GM23248 (cell line): ENCODE data around the gene FMO1. TPM values are rescaled to one million over a fixed set of nuclear protein-coding genes. Genes with fewer than 3 reads are reported as not detected.
"Not testable (repeated sequence)": the region's sequence is repeated elsewhere in the genome, so short reads cannot be mapped to it uniquely, and the experiment has no call there.

Experiments used
- DNase-seq: peaks from one replicate; pipeline ENCODE4 v3.0.0-alpha.2; 2015
- H2AFZ ChIP-seq: fragments of 200-600 bp; sonication (generic); 2 replicates; pipeline ENCODE4 v1.6.1; 2016; ENCODE audit warnings: antibody characterized with exemption
- H3F3A ChIP-seq: fragments of 200-600 bp; sonication (generic); 2 replicates; pipeline ENCODE4 v1.6.1; 2016; ENCODE audit warnings: mild to moderate bottlenecking, antibody characterized with exemption, mixed run types; ENCODE audit not compliant: insufficient read depth
- H3K27ac ChIP-seq: fragments of 200-600 bp; sonication (generic); 2 replicates; pipeline ENCODE4 v1.5.1; 2016; ENCODE audit warnings: mild to moderate bottlenecking
- H3K27me3 ChIP-seq: fragments of 200-600 bp; sonication (generic); replicated peaks from 2 replicates; pipeline ENCODE4 v1.6.1; 2016; ENCODE audit warnings: mild to moderate bottlenecking; ENCODE audit not compliant: insufficient read depth
- H3K36me3 ChIP-seq: fragments of 200-600 bp; sonication (generic); 2 replicates; pipeline ENCODE4 v1.6.1; 2016; ENCODE audit warnings: low read depth, mild to moderate bottlenecking
- H3K4me1 ChIP-seq: fragments of 200-600 bp; sonication (generic); 2 replicates; pipeline ENCODE4 v1.6.1; 2016; ENCODE audit warnings: mild to moderate bottlenecking; ENCODE audit not compliant: insufficient read depth
- H3K4me2 ChIP-seq: fragments of 200-600 bp; sonication (generic); one replicate; pipeline ENCODE4 v1.6.1; 2016; ENCODE audit warnings: mild to moderate bottlenecking; ENCODE audit not compliant: unreplicated experiment
- H3K4me3 ChIP-seq: fragments of 200-600 bp; sonication (generic); 2 replicates; pipeline ENCODE4 v1.5.1; 2016; ENCODE audit warnings: mild to moderate bottlenecking
- H3K79me2 ChIP-seq: fragments of 200-600 bp; sonication (generic); 2 replicates; pipeline ENCODE4 v1.6.1; 2016; ENCODE audit warnings: mild to moderate bottlenecking; ENCODE audit not compliant: insufficient read depth
- H3K9ac ChIP-seq: fragments of 200-600 bp; sonication (generic); 2 replicates; pipeline ENCODE4 v1.6.1; 2016; ENCODE audit warnings: mild to moderate bottlenecking
- H3K9me2 ChIP-seq: fragments of 200-600 bp; sonication (generic); 2 replicates; pipeline ENCODE4 v1.6.1; 2016; ENCODE audit warnings: mixed run types, mild to moderate bottlenecking, moderate library complexity; ENCODE audit not compliant: insufficient read depth
- H3K9me3 ChIP-seq: fragments of 200-600 bp; sonication (generic); one replicate; pipeline ENCODE4 v1.6.1; 2017; ENCODE audit warnings: low read depth
- H4K20me1 ChIP-seq: fragments of 200-600 bp; sonication (generic); 2 replicates; pipeline ENCODE4 v1.6.0; 2016; ENCODE audit not compliant: insufficient read depth
- EZH2 ChIP-seq: fragments of 200-600 bp; sonication (generic); IDR thresholded peaks from 2 replicates; pipeline ENCODE4 v1.6.1; 2018; ENCODE audit warnings: antibody characterized with exemption, mild to moderate bottlenecking; ENCODE audit not compliant: insufficient read depth, poor library complexity, severe bottlenecking
- EZH2phosphoT487 ChIP-seq: fragments of 200-600 bp; sonication (generic); IDR thresholded peaks from 2 replicates; pipeline ENCODE4 v1.6.1; 2018; ENCODE audit warnings: antibody characterized with exemption, moderate library complexity, mild to moderate bottlenecking, low read depth; ENCODE audit not compliant: insufficient read depth
- WGBS, 2 experiments: methylation state at CpG; one replicate each; pipeline ENCODE4 v1.1.6; 2015 to 2017; ENCODE audit warnings: low lambda C conversion rate in 2 of 2, low coverage in 1 of 2; ENCODE audit errors: missing lambda C conversion rate in 2 of 2; 5-methylcytosine and 5-hydroxymethylcytosine counted together
- in situ Hi-C: fragments of 300-500 bp; cut with MboI; formaldehyde crosslinking; loops from 2 replicates; pipeline ENCODE4 v1.15.0; 2020
- polyA plus RNA-seq: library from polyadenylated mRNA; unstranded; fragments of >200 nt; fragmentation: Nextera tagmentation; extraction: Ambion mirVana; gene quantifications from 2 replicates; pipeline ENCODE4 v1.2.1, GENCODE V29; 2016
- total RNA-seq: library from RNA; depleted of rRNA; stranded (reverse); fragments of >200 nt; shearing (Covaris generic); gene quantifications from 2 replicates; pipeline ENCODE4 v1.2.3, GENCODE V29; 2014

FMO1 gene
- total and polyA plus RNA-seq, 2 experiments from 2014 or later = not detected

- Histone ChIP-seq H3K27me3 (peaks cover 4% of the 10 kb centered on the region; the same call in 1 of the 2 replicates), H3K4me1 (no peaks in the 10 kb centered on the region), H3K4me3 (no peak overlapping the region), H3K27ac (no peak overlapping the region), H3K79me2 (no peaks in the 10 kb centered on the region), H2AFZ (no peak overlapping the region), H3F3A (no peaks in the 10 kb centered on the region), H3K9ac (no peak overlapping the region), H4K20me1 (no peaks in the 10 kb centered on the region), H3K4me2 (no peak overlapping the region), H3K9me2 (no peaks in the 10 kb centered on the region), H3K36me3 (no peaks in the 10 kb centered on the region), H3K9me3 (no peaks in the 10 kb centered on the region)
- WGBS, 2 experiments = 29 to 33% methylated on average over 1 of the region's 1 CpG
- DNase-seq = peak; percentile 79
- in situ Hi-C loops = loop anchor here (10.0 kb wide), 1 partner anchor 142 kb away; no protein-coding TSS in a partner anchor
- TF ChIP-seq EZH2phosphoT487 (no peak), EZH2 (no peak)
These were observed 21.4 kb upstream of the FMO1 start for GRCh38 chr1:171226747-171227370.

DNA sequence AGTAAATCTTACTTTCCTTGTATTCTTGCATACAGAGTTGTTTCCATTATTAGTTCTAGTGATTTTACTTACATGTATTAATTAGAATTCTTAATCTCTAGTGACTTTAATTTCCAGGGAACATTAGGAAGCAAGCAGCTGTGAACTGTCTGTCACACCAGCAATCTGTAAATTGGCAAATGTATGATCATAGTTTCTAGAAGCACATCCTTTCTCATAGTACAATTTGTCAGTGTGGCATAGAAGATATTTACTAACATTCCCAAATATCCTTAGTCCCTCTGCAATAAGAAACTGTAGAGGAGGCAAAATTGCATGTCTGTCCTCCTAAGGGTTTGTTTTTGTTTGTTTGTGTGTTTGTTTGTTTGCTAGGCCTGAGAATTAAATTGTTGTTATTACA, 17.0 kb upstream of the FMO1 start:
- Histone ChIP-seq H3K4me2 (no peak overlapping the region), H3K4me3 (no peak overlapping the region), H3K27me3 (peaks cover 4% of the 10 kb centered on the region), H2AFZ (no peak overlapping the region), H3K9me2 (no peaks in the 10 kb centered on the region), H3K9ac (no peak overlapping the region), H3K4me1 (no peaks in the 10 kb centered on the region), H4K20me1 (no peaks in the 10 kb centered on the region), H3K36me3 (no peaks in the 10 kb centered on the region), H3F3A (no peaks in the 10 kb centered on the region), H3K9me3 (no peaks in the 10 kb centered on the region), H3K27ac (no peak overlapping the region), H3K79me2 (no peaks in the 10 kb centered on the region)
- in situ Hi-C loops = no loop called here
- no peak for DNase-seq
- no peak for TF ChIP-seq EZH2

DNA sequence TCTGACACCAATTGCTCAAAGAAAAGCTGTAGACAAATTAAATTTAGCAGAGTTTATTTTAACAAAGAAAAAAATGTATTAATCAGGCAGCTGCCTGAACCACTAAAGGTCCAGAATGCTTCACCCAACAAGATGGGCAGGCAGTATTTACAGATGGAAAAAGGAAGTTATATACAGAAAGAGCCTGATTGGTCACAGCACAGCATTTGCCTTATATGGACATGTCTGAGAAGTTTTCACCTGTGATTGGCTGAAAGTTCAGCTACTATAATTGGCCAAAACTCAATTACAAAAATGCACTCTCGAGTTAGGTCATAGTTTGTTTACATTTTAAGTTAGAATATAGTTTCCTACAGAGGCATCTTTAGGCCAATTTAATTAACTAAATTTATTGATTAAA, 15.1 kb upstream of the FMO1 start:
- no peak for DNase-seq
- in situ Hi-C loops = no loop called here
- TF ChIP-seq EZH2phosphoT487 (no peak), EZH2 (no peak)
- no peaks in the 10 kb centered on the region for H3F3A ChIP-seq
- no peak overlapping the region for H3K9ac ChIP-seq
- no peaks in the 10 kb centered on the region for H3K36me3 ChIP-seq
- no peaks in the 10 kb centered on the region for H3K9me3 ChIP-seq
- no peak overlapping the region for H3K4me3 ChIP-seq
- H3K4me1 ChIP-seq = no peaks in the 10 kb centered on the region
- H2AFZ ChIP-seq = no peak overlapping the region
- H3K27ac ChIP-seq = no peak overlapping the region
- H3K4me2 ChIP-seq = no peak overlapping the region
- WGBS, 2 experiments = 71 to 81% methylated on average over 1 of the region's 1 CpG
- H3K9me2 ChIP-seq = no peaks in the 10 kb centered on the region
- H3K79me2 ChIP-seq = no peaks in the 10 kb centered on the region
- H3K27me3 ChIP-seq = peaks cover 4% of the 10 kb centered on the region
- H4K20me1 ChIP-seq = no peaks in the 10 kb centered on the region

DNA sequence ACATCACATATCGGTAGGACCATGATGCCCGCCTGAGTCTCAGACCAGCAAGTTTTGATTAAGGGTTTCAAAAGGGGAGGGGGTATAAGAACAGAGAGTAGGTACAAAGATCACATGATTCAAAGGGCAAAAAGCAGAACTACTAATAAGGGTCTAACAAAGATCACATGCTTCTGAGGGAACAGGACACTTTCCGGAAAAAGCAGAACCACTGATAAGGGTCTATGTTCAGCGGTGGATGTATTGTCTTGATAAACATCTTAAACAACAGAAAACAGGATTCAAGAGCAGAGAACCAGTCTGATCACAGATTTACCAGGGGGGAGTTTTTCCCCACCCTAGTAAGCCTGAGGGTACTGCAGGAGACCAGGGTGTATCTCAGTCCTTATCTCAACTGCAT, 12.1 kb upstream of the FMO1 start:
- in situ Hi-C loops, H3K4me2 ChIP-seq, H3K4me3 ChIP-seq, H3K9me2 ChIP-seq, H3K27me3 ChIP-seq, H4K20me1 ChIP-seq, H2AFZ ChIP-seq, H3K9me3 ChIP-seq, DNase-seq, H3K4me1 ChIP-seq, H3K9ac ChIP-seq, H3F3A ChIP-seq, H3K36me3 ChIP-seq, H3K79me2 ChIP-seq, H3K27ac ChIP-seq: not testable (repeated sequence)
- WGBS, 2 experiments = 72 to 78% methylated on average over 4 of the region's 4 CpGs

- H3K36me3 ChIP-seq = no peaks in the 10 kb centered on the region
- H3K4me1 ChIP-seq = no peaks in the 10 kb centered on the region
- H3K4me2 ChIP-seq = no peak overlapping the region
- no peaks in the 10 kb centered on the region for H3K9me2 ChIP-seq
- H2AFZ ChIP-seq = no peak overlapping the region
- no peak overlapping the region for H3K27ac ChIP-seq
- H3K9me3 ChIP-seq = no peaks in the 10 kb centered on the region
- peaks cover 22% of the 10 kb centered on the region; the same call in 1 of the 2 replicates for H3K27me3 ChIP-seq
- H3K9ac ChIP-seq = no peak overlapping the region
- TF ChIP-seq EZH2 (no peak), EZH2phosphoT487 (no peak)
- no peaks in the 10 kb centered on the region for H3F3A ChIP-seq
- no peaks in the 10 kb centered on the region for H3K79me2 ChIP-seq
- no peaks in the 10 kb centered on the region for H4K20me1 ChIP-seq
- in situ Hi-C loops = no loop called here
- H3K4me3 ChIP-seq = no peak overlapping the region
- WGBS, 2 experiments = 62 to 66% methylated on average over 4 of the region's 4 CpGs
- no peak for DNase-seq
These were observed 4.4 kb upstream of the FMO1 start for GRCh38 chr1:171243878-171244277.
